Esophagus mucosa (tissue), 1 donor: ENCODE measurements around the gene C16orf92. TPM values are rescaled to one million over a fixed set of nuclear protein-coding genes. Genes with fewer than 3 reads are reported as not detected.
"Not testable (repeated sequence)": the region's sequence is repeated elsewhere in the genome, so short reads cannot be mapped to it uniquely, and the experiment has no call there.

Source experiments
- ATAC-seq: fragments of 200-7000 bp; cut with Tn5 transposase; one replicate; pipeline ENCODE4 v1.9.1; 2020
- total RNA-seq: library from RNA; stranded (reverse); gene quantifications from one replicate; pipeline ENCODE4 v1.2.4, GENCODE V29; 2023
- donor health status: DM: yes; HTN: yes; CAD: no.

The C16orf92 gene
- total RNA-seq, 1 donor from 2014 or later: not detected

GRCh38 chr16:30027588-30028437 lies 4.8 kb downstream of the C16orf92 start:
- no peak for ATAC-seq

GRCh38 chr16:30028438-30029076 lies 5.6 kb downstream of the C16orf92 start:
- no peak for ATAC-seq

- ATAC-seq: no peak
Measured at GRCh38 chr16:30030011-30030685, 7.2 kb downstream of the C16orf92 start.

- ATAC-seq: no peak
Measured at GRCh38 chr16:30030841-30031413, 7.9 kb downstream of the C16orf92 start, which contains the start of gene TLCD3B. Gene TLCD3B, minus strand, starts transcription at chr16:30031271. Its CDS starts 744 bp downstream, at chr16:30030527.

GRCh38 chr16:30031477-30031918 lies 8.5 kb downstream of the C16orf92 start:
- no peak for ATAC-seq

- peak; percentile 27 for ATAC-seq
Measured at GRCh38 chr16:30032083-30032819, 9.3 kb downstream of the C16orf92 start.

GRCh38 chr16:30033270-30033669 lies 10.3 kb downstream of the C16orf92 start:
- ATAC-seq: no peak

GRCh38 chr16:30040221-30040620 lies 17.2 kb downstream of the C16orf92 start:
- ATAC-seq: no peak

GRCh38 chr16:30040690-30041089 lies 17.7 kb downstream of the C16orf92 start:
- ATAC-seq: not testable (repeated sequence)

- no peak for ATAC-seq
Measured at GRCh38 chr16:30041841-30042240, 18.8 kb downstream of the C16orf92 start.

GRCh38 chr16:30046178-30046577 lies 23.2 kb downstream of the C16orf92 start:
- no peak for ATAC-seq

GRCh38 chr16:30046588-30046987 lies 23.6 kb downstream of the C16orf92 start:
- no peak for ATAC-seq

GRCh38 chr16:30049871-30050270 lies 26.9 kb downstream of the C16orf92 start:
- peak; percentile 64 for ATAC-seq

GRCh38 chr16:30051518-30051917 lies 28.5 kb downstream of the C16orf92 start:
- ATAC-seq: no peak

- ATAC-seq: peak; percentile 73
Measured at GRCh38 chr16:30052671-30053372, 29.8 kb downstream of the C16orf92 start.

- ATAC-seq: peak; percentile 9
Measured at GRCh38 chr16:30053376-30054015, 30.5 kb downstream of the C16orf92 start.

- ATAC-seq: no peak
Measured at GRCh38 chr16:30054451-30054850, 31.5 kb downstream of the C16orf92 start.

- ATAC-seq: peak; percentile 51
Measured at GRCh38 chr16:30054959-30055553, 32.1 kb downstream of the C16orf92 start.

GRCh38 chr16:30060346-30060745 lies 37.3 kb downstream of the C16orf92 start:
- ATAC-seq: no peak

- no peak for ATAC-seq
Measured at GRCh38 chr16:30060836-30061554, 38.0 kb downstream of the C16orf92 start.
